ENCODE results near the gene FIGNL1. TPM values are rescaled to one million over a fixed set of nuclear protein-coding genes. Genes with fewer than 3 reads are reported as not detected.
A peak's percentile ranks its signal among the peaks of the same experiment; 100 is the strongest.

FIGNL1 gene
- total RNA-seq, 4 donors from 2014 or later: 6.6 to 22.8 (median 22.1) TPM

DNA sequence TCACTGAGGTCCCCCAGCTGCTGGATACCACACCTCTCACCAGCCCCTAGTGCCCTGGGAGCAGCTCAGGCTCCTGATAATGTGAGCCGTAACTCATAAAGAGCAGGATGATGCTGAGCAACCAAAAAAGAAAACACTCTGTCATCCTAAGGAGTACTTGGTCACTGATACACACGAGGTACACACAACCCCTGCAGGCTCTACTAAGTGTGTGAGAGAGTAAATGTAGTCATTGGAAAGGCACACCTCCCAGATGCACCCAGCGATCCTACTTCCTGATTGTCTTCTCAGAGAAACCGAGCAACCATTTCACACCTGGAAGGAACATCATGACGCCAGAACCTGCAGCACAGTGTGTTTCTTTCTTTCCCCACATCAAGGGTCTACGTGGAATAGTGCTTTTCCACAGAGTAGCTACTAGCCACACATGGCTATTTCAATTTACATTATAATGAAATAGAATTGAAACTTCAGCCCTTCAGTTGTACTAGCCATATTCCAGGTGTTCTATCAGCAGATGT is 34.2 kb downstream of the FIGNL1 start:
- DNase-seq: no peak
- no peak overlapping the region for H3K4me3 ChIP-seq
- H3K9me3 ChIP-seq: no peaks in the 10 kb centered on the region
- H3K4me1 ChIP-seq: peaks cover 2 to 5% (median 3%) of the 10 kb centered on the region in 3 donors
- H3K27me3 ChIP-seq: no peaks in the 10 kb centered on the region
- no peaks in the 10 kb centered on the region for H3K36me3 ChIP-seq
- TF ChIP-seq, protein P1, sequence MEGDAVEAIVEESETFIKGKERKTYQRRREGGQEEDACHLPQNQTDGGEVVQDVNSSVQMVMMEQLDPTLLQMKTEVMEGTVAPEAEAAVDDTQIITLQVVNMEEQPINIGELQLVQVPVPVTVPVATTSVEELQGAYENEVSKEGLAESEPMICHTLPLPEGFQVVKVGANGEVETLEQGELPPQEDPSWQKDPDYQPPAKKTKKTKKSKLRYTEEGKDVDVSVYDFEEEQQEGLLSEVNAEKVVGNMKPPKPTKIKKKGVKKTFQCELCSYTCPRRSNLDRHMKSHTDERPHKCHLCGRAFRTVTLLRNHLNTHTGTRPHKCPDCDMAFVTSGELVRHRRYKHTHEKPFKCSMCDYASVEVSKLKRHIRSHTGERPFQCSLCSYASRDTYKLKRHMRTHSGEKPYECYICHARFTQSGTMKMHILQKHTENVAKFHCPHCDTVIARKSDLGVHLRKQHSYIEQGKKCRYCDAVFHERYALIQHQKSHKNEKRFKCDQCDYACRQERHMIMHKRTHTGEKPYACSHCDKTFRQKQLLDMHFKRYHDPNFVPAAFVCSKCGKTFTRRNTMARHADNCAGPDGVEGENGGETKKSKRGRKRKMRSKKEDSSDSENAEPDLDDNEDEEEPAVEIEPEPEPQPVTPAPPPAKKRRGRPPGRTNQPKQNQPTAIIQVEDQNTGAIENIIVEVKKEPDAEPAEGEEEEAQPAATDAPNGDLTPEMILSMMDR (IDR thresholded peaks at IDR 0.05): no peak
- no peak for TF ChIP-seq POLR2A (IDR thresholded peaks at IDR 0.05)
- no peak overlapping the region for H3K27ac ChIP-seq
- intact Hi-C loops (cut with DNase I): loop anchor here (5.0 kb wide), 1 partner anchor 209 kb away; no protein-coding TSS in a partner anchor
- 78 to 80% methylated on average over 5 to 6 of the region's 6 CpGs for WGBS, 2 donors

DNA sequence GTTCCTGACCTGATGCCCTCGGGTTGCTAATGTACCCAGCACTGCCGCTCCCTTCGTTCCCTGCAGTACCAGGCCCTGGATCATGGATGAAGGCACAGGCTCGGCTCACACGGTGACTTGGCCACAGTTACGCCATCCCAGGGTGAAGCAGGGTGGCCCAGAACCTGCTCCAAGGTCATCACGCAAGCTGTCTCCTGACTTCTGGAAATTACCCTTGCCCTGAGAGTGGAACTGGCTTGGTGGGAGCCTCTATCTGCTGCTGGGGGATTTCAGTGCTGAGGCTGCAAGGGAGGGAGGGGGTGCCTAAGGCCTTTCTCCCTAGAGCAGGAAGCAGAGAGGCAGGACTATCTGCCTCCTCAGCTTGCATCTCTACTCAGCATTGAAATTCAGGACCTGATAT is 36.6 kb downstream of the FIGNL1 start:
- H3K9me3 ChIP-seq: no peaks in the 10 kb centered on the region
- no peak for DNase-seq

DNA sequence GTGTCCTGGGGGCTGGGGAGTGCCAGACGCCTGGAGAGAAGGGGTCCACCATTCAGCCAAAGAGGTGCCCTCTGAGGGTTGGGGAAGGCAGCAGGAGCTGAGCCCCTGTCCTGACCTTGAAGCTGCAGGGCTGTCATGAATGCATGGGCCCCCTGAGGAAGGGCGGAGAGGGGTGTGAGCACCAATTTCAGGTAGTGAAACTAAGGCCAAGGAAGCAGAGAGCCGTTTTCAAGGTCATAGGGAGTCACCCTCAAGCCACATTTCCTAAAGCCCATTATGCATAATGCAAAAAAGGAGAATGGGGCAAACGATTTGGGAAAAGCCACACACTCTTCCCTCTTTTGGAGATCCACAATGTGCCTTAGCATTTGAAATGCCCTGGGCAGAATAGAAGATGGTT is 37.2 kb downstream of the FIGNL1 start:
- intact Hi-C loops (cut with DNase I): no loop called here
- 46 to 59% methylated on average over 4 of the region's 4 CpGs for WGBS, 2 donors
- no peaks in the 10 kb centered on the region for H3K27me3 ChIP-seq
- H3K4me3 ChIP-seq: no peak overlapping the region
- no peak overlapping the region for H3K27ac ChIP-seq
- no peak for DNase-seq
- peaks cover 2 to 5% (median 3%) of the 10 kb centered on the region in 3 donors for H3K4me1 ChIP-seq
- no peaks in the 10 kb centered on the region for H3K36me3 ChIP-seq
- no peak for TF ChIP-seq POLR2A (IDR thresholded peaks at IDR 0.05)
- H3K9me3 ChIP-seq: no peaks in the 10 kb centered on the region

More for the DNA sequence above, 36.6 kb downstream of the FIGNL1 start:
- Histone ChIP-seq H3K27me3 (no peaks in the 10 kb centered on the region), H3K4me1 (peaks cover 2 to 5% (median 3%) of the 10 kb centered on the region in 3 donors), H3K27ac (no peak overlapping the region), H3K4me3 (no peak overlapping the region), H3K36me3 (no peaks in the 10 kb centered on the region)
- TF ChIP-seq, protein P1 (IDR thresholded peaks at IDR 0.05): no peak
- no peak for TF ChIP-seq POLR2A (IDR thresholded peaks at IDR 0.05)
- 80% methylated on average over 5 of the region's 7 CpGs; no CpG with 5 or more reads in 1 of the 2 donors for WGBS, 2 donors
- intact Hi-C loops (cut with DNase I): no loop called here

DNA sequence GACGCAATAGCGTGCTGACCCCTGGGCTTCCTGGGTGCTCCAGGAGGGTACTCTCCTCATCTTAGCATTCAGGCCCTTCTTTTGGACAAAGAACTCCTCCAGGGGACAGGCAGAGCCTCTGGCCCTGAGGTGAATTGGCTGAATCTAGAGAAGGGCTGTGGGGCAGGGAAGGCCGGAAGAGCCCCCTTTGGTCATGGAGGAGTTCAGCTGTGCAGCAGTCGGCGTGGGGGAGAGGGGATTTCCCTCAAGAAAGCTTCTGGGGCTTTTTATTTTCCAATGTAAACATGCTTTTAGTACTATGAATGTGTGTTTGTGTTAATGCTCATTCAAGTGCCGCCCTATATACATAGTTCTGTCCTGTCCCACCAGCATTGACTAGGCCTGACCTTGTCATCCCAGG is 38.8 kb downstream of the FIGNL1 start:
- peaks cover 0 to 2% (median 0%) of the 10 kb centered on the region in 3 donors for H3K4me1 ChIP-seq
- WGBS, 2 donors: 68 to 70% methylated on average over 4 to 5 of the region's 6 CpGs
- no peak for DNase-seq
- intact Hi-C loops (cut with DNase I): no loop called here
- H3K36me3 ChIP-seq: no peaks in the 10 kb centered on the region
- no peak overlapping the region for H3K27ac ChIP-seq
- peaks cover 0 to 7% (median 0%) of the 10 kb centered on the region in 4 donors for H3K27me3 ChIP-seq
- no peaks in the 10 kb centered on the region for H3K9me3 ChIP-seq
- no peak for TF ChIP-seq POLR2A (IDR thresholded peaks at IDR 0.05)
- no peak overlapping the region for H3K4me3 ChIP-seq

DNA sequence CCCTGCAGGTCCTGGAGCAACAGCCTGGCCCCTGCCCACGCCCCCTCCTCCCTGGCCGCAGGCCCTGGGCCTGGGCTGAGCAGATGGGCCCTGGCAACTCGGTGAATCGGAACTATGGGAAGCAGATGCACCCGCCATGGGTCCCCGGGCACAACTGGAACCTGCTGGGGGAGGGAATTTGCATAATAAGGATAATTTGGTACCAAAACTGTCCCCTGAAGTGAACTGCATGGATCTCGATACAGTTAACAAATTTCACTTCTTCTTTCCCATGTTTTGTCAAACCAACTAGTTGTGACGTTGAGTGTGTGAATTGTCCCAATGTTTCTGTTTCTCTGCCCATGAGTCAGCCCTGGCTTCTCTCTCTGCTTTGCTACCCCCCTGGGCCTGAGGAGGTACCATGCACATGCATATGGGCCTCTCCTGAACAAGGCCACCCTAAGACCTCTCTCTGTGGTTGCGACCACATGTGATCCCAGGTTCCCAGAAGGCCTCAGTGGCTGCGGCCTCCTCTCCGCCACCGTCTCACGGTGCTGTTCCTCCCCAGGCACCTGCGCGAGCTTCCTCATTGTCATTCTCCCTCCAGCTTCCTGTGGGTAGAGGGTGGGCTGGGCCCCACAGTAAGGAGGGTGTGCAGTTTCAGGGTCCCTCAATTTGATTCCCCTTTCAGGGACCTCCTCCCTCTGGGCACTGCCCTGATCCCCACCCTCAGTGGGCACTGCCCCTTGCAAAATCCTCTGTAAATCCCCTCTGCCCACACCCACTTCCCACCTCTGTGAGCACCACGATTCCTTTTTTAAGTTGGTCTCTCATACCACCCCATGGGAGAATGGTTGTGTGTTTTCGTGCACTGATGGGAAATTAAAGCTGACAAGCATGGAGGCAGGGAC is 40.0 kb downstream of the FIGNL1 start:
- Histone ChIP-seq H3K4me1 (no peaks in the 10 kb centered on the region), H3K36me3 (no peaks in the 10 kb centered on the region), H3K9me3 (no peaks in the 10 kb centered on the region), H3K27ac (peak overlapping the region in 1 of 4 donors; percentile 34), H3K27me3 (peaks cover 0 to 17% (median 0%) of the 10 kb centered on the region in 4 donors), H3K4me3 (no peak overlapping the region)
- WGBS, 2 donors: 63 to 86% methylated on average over 9 to 13 of the region's 17 CpGs
- TF ChIP-seq, protein P1 (IDR thresholded peaks at IDR 0.05): no peak
- TF ChIP-seq POLR2A (IDR thresholded peaks at IDR 0.05): no peak
- no peak for DNase-seq
- intact Hi-C loops (cut with DNase I): no loop called here

DNA sequence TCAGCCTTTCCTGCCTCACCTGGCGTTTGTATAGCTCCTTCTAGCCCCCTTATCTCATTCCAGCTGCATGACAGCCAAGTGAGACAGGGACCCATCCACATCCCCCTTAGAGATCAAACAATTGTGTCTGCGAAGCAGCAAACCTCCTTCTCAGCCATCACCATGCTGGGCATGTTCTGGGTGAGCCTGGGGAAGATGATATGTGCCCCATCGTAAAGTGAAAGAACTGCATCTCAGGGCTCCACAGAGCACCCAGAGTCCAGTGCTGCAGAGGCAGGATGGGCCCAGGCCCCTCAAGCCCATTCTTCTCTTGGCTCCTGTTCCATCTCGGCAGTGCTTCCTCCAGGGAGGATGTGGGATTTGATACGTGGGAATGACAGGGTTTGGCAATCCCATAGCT is 43.2 kb downstream of the FIGNL1 start:
- Histone ChIP-seq H3K36me3 (no peaks in the 10 kb centered on the region), H3K27me3 (peaks cover 0 to 29% (median 0%) of the 10 kb centered on the region in 4 donors), H3K4me1 (no peaks in the 10 kb centered on the region), H3K9me3 (no peaks in the 10 kb centered on the region), H3K4me3 (no peak overlapping the region), H3K27ac (no peak overlapping the region)
- 63 to 72% methylated on average over 3 to 4 of the region's 5 CpGs for WGBS, 2 donors
- DNase-seq: no peak
- TF ChIP-seq, protein P1 (IDR thresholded peaks at IDR 0.05): no peak
- TF ChIP-seq POLR2A (IDR thresholded peaks at IDR 0.05): no peak
- intact Hi-C loops (cut with DNase I): no loop called here
